HTERT RPE-1 (cell line): ENCODE results near the gene KAZN.

ENCODE experiments used
- in situ Hi-C: fragments of 300-500 bp; cut with MboI; formaldehyde crosslinking; loops from 4 replicates; pipeline ENCODE4 v1.14.3; 2020; ENCODE audit warnings: low sequenced_read_pairs

Gene KAZN

GRCh38 chr1:14989931-14990728 lies 391.6 kb downstream of the KAZN start:
- in situ Hi-C loops = no loop called here

- in situ Hi-C loops = no loop called here
Measured at GRCh38 chr1:14993414-14993813, 394.9 kb downstream of the KAZN start.

- in situ Hi-C loops = no loop called here
Measured at GRCh38 chr1:14994148-14994547, 395.7 kb downstream of the KAZN start.

- in situ Hi-C loops = no loop called here
Measured at GRCh38 chr1:14994841-14995437, 396.5 kb downstream of the KAZN start.

GRCh38 chr1:14996133-14997050 lies 397.9 kb downstream of the KAZN start:
- in situ Hi-C loops = no loop called here

- in situ Hi-C loops = no loop called here
Measured at GRCh38 chr1:14997646-14998276, 399.3 kb downstream of the KAZN start.

- in situ Hi-C loops = no loop called here
Measured at GRCh38 chr1:14999441-14999840, 401.0 kb downstream of the KAZN start.

- in situ Hi-C loops = no loop called here
Measured at GRCh38 chr1:15000030-15000429, 401.5 kb downstream of the KAZN start.

- in situ Hi-C loops = no loop called here
Measured at GRCh38 chr1:15000671-15001070, 402.2 kb downstream of the KAZN start.

- in situ Hi-C loops = no loop called here
Measured at GRCh38 chr1:15001317-15001915, 402.9 kb downstream of the KAZN start.

GRCh38 chr1:15002325-15002724 lies 403.8 kb downstream of the KAZN start:
- in situ Hi-C loops = no loop called here

GRCh38 chr1:15004396-15004795 lies 405.9 kb downstream of the KAZN start:
- in situ Hi-C loops = no loop called here

GRCh38 chr1:15005116-15005515 lies 406.6 kb downstream of the KAZN start:
- in situ Hi-C loops = no loop called here

- in situ Hi-C loops = no loop called here
Measured at GRCh38 chr1:15007368-15007767, 408.9 kb downstream of the KAZN start.

- in situ Hi-C loops = no loop called here
Measured at GRCh38 chr1:15007842-15008241, 409.4 kb downstream of the KAZN start.

- in situ Hi-C loops = no loop called here
Measured at GRCh38 chr1:15008783-15009729, 410.6 kb downstream of the KAZN start.

GRCh38 chr1:15011160-15011559 lies 412.7 kb downstream of the KAZN start:
- in situ Hi-C loops = no loop called here

GRCh38 chr1:15011661-15012060 lies 413.2 kb downstream of the KAZN start:
- in situ Hi-C loops = no loop called here

GRCh38 chr1:15012822-15013221 lies 414.3 kb downstream of the KAZN start:
- in situ Hi-C loops = no loop called here

- in situ Hi-C loops = no loop called here
Measured at GRCh38 chr1:15013767-15014166, 415.3 kb downstream of the KAZN start.
